22Rv1 (cell line): ENCODE data around the gene ITGB4.

Experiments
- CTCF ChIP-seq: fragments of 450-650 bp; IDR thresholded peaks from 2 replicates; pipeline ENCODE4 v1.5.1; 2017; ENCODE audit warnings: mild to moderate bottlenecking
- ZFX ChIP-seq: fragments of 450-650 bp; IDR thresholded peaks from 2 replicates; pipeline ENCODE4 v1.6.1; 2017; ENCODE audit warnings: antibody characterized with exemption, borderline replicate concordance

DNA sequence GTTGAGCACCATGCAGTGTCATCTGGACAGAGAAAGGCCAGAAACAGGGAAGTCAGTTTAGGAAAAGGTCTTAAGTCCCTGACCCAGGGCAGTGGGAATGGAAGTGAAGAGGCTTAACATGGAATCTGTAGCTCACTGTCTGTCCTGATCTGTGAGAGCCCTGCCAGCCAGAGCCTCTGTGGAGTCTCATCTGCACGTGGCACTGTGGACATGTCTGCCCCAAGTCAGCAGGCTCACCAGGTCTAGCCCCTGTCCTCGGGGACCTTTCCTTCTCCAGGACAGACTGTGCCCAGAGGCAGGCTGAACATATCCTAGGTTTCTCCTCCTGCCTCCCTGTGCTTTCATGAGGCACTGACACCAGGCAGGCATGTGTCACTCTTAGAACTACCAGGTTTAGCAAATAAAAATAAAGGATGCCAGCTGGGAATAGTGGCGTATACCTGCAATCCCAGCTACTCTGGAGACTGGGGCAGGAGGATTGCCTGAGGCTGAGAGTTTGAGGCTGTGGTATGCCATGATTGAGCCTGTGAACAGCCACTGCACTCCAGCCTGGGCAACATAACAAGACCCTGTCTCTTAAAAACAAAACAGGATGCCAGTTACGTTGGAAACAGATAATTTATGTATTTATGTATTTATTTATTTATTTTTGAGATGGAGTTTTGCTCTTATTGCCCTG, 85.7 kb downstream of the ITGB4 start:
- TF ChIP-seq CTCF (no peak), ZFX (no peak)
